NK-92 (cell line): ENCODE results near the gene MAN2C1.
"Not testable (repeated sequence)": the region's sequence is repeated elsewhere in the genome, so short reads cannot be mapped to it uniquely, and the experiment has no call there.

Source experiments
- DNase-seq: peaks from one replicate; lab custom pipeline; 2025; ENCODE audit not compliant: unreplicated experiment; lab: John Stamatoyannopoulos, UW

MAN2C1 gene

GRCh38 chr15:75361361-75361988, 6.9 kb downstream of the MAN2C1 start:
- DNase-seq, result no peak

- no peak for DNase-seq
Observed at GRCh38 chr15:75360856-75361255, 7.6 kb downstream of the MAN2C1 start.

- no peak for DNase-seq
Observed at GRCh38 chr15:75360391-75360790, 8.0 kb downstream of the MAN2C1 start.

GRCh38 chr15:75359537-75360250, 8.7 kb downstream of the MAN2C1 start:
- no peak for DNase-seq

GRCh38 chr15:75358771-75359536, 9.5 kb downstream of the MAN2C1 start:
- DNase-seq, result no peak

GRCh38 chr15:75357976-75358673, 10.3 kb downstream of the MAN2C1 start:
- no peak for DNase-seq

- no peak for DNase-seq
Observed at GRCh38 chr15:75356517-75356916, 11.9 kb downstream of the MAN2C1 start.

GRCh38 chr15:75356006-75356405, 12.4 kb downstream of the MAN2C1 start:
- no peak for DNase-seq

- no peak for DNase-seq
Observed at GRCh38 chr15:75355369-75355768, 13.0 kb downstream of the MAN2C1 start.

GRCh38 chr15:75354454-75354853, 14.0 kb downstream of the MAN2C1 start:
- no peak for DNase-seq

GRCh38 chr15:75353604-75354003, 14.8 kb downstream of the MAN2C1 start:
- no peak for DNase-seq

GRCh38 chr15:75352186-75353080, 16.0 kb downstream of the MAN2C1 start:
- no peak for DNase-seq

- DNase-seq, result no peak
Observed at GRCh38 chr15:75350601-75351361, 17.6 kb downstream of the MAN2C1 start.

- DNase-seq, result peak; percentile 63
Observed at GRCh38 chr15:75349851-75350588, 18.4 kb downstream of the MAN2C1 start.

GRCh38 chr15:75349351-75349669, 19.1 kb downstream of the MAN2C1 start:
- not testable (repeated sequence) for DNase-seq

- no peak for DNase-seq
Observed at GRCh38 chr15:75348562-75349350, 19.7 kb downstream of the MAN2C1 start.

GRCh38 chr15:75348034-75348561, 20.3 kb downstream of the MAN2C1 start:
- DNase-seq, result no peak
